DMS 273 (cell line): ENCODE results near the gene CFAP20.
"Not testable (repeated sequence)": the region's sequence is repeated elsewhere in the genome, so short reads cannot be mapped to it uniquely, and the experiment has no call there.

ENCODE experiments used
- DNase-seq: peaks from one replicate; lab custom pipeline; 2025; ENCODE audit not compliant: unreplicated experiment; lab: John Stamatoyannopoulos, UW

The CFAP20 gene

GRCh38 chr16:58098207-58099096, 30.7 kb downstream of the CFAP20 start:
- DNase-seq: no peak

DNA sequence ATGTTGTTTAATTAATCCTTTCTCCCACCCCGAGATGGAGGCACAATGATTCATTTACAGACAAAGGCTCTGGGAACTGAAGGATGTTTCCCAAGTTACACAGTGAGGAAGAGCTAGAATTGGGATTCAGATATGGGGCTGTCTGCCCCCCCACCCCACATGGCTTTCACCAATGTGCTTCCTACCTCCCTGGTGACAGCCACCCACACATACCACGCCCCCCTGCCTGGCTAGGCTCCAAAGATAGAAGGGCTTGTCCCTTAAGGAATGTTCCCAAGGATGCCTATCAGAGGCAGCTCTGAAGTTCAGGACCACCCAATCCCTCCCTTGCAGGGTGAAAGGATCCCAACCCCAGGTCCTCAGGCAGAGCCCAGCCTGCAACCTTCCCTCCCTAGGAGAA, 32.9 kb downstream of the CFAP20 start:
- peak; percentile 14 for DNase-seq

DNA sequence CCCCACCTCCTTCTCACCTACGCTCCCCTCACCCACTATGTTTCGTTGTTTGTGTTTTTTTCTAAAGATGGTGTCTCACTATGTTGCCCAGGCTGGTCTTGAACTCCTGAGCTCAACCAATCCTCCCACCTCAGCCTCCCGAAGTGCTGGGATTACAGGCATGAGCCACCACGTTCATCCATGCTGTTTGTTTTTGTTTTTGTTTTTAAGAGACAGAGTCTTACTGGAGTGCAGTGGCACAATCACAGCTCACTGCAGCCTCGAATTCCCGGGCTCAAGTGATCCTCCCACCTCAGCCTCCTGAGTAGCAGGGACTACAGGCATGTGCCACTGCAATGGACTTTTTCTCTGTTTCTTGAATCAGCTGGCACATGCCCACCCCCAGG, 33.6 kb downstream of the CFAP20 start:
- not testable (repeated sequence) for DNase-seq

GRCh38 chr16:58094791-58095574, 34.2 kb downstream of the CFAP20 start:
- no peak for DNase-seq

DNA sequence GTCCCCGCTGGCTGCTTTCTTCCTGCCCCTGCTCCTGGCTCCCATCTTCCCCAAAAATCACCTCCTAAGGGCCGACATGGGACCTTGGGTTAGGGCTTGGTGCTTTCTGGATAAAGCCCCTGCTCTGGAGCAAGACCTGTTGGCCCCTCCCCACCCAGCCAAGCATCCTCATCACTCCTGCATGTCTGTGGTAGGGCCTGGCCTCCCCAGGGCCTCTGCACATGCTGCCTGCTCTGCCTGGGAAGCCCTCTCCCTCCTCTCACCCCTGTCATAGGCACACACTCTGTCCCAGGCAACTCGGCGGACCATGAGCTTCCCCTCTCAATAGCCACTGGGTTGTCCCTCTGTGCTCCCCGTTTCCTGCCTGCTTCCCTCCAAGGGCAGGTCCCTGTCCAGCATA, 35.2 kb downstream of the CFAP20 start:
- no peak for DNase-seq

DNA sequence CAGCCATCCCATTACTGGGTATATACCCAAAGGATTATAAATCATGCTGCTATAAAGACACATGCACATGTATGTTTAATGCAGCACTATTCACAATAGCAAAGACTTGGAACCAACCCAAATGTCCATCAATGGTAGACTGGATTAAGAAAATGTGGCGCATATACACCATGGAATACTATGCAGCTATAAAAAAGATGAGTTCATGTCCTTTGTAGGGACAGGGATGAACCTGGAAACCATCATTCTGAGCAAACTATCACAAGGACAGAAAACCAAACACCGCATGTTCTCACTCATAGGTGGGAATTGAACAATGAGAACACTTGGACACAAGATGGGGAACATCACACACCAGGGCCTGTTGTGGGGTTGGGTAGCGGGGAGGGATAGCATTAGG, 38.8 kb downstream of the CFAP20 start:
- DNase-seq: not testable (repeated sequence)

DNA sequence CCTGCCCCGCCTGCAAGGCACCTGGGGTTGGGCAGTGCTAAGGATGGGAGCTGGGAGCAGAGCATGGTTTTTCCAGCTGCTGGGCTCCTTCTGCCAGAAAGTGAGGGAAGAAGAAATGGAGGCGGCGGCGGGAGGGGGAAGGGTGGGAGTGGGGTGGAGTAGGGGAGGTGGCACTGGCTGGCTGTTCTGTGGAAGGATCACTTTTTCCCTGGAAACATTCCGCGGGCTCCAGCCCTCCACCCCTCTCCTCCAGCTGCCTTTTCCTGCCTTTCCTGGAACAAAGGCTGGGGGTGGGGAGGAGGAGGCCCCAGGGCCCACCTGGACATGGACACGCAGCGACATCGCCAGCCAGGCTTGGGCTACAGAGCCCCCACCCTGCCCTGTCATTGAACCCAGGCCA, 41.1 kb downstream of the CFAP20 start:
- no peak for DNase-seq

GRCh38 chr16:58087209-58087913, 41.8 kb downstream of the CFAP20 start:
- no peak for DNase-seq

- DNase-seq: no peak
Observed at GRCh38 chr16:58086381-58087208, 42.6 kb downstream of the CFAP20 start.

DNA sequence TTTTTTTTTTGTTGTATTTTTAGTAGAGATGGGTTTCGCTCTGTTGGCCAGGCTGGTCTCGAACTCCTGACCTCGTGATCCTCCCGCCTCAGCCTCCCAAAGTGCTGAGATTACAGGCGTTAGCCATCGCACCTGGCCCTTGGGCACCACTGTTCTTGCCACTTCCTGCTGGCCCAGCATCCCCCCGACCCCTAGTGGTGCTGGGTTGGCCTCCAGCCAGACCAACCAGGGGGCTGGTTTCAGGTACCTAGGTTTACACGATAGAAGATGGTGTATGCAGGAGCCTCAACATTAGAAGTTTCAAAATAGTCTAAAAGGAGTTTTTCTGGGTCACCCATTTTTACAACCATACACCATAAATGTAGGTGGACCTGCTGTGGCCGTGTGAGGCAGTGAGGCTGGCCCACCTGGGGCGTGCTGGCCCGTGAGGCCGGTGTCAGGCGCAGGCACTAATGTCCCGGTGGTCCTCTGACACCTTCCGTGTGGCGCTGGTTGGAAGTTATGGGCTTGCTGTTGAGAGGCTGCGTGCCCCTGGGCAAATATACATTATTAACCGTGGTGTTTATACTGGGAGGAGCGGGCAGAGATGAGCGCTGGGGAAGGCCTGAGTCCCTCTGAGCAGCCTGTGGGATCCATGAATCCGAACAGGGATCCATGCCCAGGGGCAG, 43.5 kb downstream of the CFAP20 start:
- no peak for DNase-seq

DNA sequence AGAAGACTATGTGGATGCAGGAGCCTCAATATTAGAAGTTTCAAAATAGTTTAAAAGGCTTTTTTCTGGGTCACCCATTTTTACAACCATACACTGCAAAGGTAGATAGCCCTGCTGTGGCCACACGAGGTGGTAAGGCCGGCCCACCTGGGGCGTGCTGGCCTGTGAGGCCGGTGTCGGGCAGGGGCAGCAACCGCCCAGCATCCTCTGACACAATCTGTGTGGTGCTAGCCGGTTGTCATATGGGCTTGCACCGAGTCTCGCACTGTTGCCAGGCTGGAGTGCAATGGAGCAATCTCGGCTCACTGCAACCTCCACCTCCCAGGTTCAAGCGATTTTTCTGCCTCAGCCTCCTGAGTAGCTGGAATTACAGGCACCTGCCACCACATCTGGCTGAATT, 44.0 kb downstream of the CFAP20 start:
- no peak for DNase-seq

DNA sequence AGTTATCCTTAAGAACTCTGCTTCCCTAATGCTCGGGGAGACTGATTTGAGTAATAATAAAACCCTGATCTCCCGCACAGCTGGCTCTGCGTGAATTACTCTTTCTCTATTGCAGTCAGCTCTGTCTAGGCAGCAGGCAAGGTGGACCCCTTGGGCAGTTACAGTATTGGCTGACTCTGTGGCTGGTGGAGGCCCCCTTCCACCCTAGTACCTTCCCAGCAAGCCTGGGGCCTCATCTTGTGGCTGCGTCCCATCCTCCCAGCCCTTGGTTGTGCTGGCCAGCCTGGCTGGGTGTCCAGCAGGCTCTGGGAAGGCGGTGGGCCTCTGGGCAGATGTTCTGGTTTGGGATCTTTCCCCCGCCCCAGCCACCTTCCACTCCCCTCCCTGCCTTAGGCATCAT, 44.5 kb downstream of the CFAP20 start:
- DNase-seq: no peak

- no peak for DNase-seq
Observed at GRCh38 chr16:58082381-58082780, 46.8 kb downstream of the CFAP20 start.

- DNase-seq: not testable (repeated sequence)
Observed at GRCh38 chr16:58080657-58081056, 48.5 kb downstream of the CFAP20 start.

DNA sequence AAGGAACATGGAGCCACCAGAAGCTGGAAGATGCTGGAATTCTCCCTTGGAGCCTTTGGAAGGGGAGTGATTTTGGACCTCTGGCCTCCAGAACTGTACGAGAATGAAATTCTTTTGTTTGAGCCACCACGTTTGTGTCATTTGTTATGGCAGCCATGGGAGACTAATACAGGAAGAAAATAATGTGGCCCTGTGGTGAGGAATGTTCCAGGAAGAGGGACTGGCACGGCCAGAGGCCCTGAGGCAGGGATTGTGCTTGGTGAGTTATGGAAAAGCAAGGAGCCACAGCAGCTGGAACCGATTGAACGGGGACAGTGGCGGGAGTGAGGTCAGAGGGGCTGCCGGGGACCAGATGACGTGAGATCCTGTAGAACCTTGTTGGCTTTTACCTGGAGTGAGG, 51.4 kb downstream of the CFAP20 start:
- DNase-seq: no peak

DNA sequence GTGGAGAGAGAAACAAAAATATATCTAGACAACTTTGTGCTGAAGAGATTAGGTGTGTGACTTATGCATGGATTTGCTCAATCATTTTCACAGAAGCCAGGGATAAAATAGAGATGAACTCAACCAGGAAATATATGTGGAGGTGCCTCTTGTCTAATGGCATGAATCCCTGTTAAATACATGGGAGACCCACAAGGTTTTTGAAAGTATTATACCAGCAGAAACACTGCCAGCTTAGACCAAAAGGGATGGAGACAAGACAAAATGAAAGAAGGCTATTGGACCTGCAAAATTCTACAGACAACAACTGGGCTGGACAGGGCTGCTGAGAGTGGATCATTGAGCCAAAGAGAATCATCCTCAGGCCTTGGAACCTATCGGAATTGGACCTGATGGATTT, 52.7 kb downstream of the CFAP20 start:
- DNase-seq: no peak

GRCh38 chr16:58074657-58075056, 54.5 kb downstream of the CFAP20 start:
- no peak for DNase-seq

- not testable (repeated sequence) for DNase-seq
Observed at GRCh38 chr16:58073086-58073485, 56.1 kb downstream of the CFAP20 start.

- not testable (repeated sequence) for DNase-seq
Observed at GRCh38 chr16:58072134-58072533, 57.0 kb downstream of the CFAP20 start.

- no peak for DNase-seq
Observed at GRCh38 chr16:58070585-58070984, 58.6 kb downstream of the CFAP20 start.
